ENCODE measurements around the gene STK11.
"Not testable (repeated sequence)": the region's sequence is repeated elsewhere in the genome, so short reads cannot be mapped to it uniquely, and the experiment has no call there.

Gene STK11

DNA sequence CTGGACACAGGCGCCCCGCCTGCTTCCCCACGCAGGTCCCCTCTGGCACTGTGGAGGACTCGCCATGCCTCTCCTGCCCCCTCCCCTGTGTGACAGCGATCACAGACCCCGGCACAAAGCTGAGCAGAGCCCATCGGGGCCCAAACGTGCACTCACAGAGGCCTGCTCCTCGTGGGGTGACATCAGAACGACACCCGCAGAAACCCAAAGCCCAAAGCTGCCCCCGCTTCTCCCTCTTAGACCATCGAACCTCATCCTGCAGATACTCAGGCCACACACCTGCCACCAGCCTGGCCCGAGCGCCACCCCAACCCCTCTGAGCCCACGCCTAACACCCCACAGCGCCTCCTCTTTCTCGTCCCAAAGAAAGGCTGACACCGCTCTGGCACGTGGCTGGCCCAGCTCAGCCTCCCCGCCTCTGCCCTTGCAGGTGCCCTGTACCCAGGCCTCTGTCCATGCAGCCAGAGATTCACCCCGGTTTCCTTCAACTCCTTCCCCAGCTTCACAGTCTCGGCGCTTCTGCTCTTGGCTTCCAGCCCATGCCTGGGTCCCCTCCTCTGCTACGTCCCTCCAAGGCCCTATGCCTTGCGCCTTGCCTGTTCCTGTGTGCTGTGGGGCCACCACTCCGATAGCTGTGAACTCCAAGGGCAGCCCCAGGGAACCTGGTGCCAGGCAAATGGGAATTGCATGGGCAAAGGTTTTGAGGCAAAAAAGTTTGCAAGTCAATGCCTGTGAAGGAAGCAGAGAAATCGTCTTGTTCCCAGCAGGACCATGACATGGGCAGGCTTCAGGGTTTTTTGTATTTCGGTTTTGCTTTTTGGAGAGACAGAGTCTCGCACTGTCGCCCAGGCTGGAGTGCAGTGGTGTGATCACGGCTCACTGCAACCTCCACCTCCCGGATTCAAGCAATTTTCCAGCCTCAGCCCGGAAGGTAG is 33.1 kb downstream of the STK11 start:
- DNase-seq: peak in 5 of 14 donors; percentile 22 to 51 (median 37)

DNA sequence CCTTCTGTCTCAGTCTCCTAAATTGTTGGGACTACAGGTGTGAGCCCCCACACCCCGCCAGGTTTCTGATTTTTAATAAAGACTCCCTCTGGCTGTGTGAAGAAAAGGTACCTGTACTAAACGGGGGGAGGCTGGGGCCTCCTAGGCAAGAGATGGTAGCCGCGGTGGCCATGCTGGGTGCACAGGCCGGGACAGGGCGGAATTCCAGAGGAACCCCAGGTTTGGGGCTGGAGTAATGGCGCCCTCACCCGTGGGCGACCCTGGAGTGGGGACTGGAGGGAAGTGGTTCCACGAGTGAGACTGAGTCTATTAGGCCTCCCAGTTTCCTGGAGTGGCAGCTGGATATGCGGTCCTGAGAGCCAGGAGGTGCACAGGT is 33.8 kb downstream of the STK11 start:
- DNase-seq: peak in 1 of 14 donors; percentile 58

DNA sequence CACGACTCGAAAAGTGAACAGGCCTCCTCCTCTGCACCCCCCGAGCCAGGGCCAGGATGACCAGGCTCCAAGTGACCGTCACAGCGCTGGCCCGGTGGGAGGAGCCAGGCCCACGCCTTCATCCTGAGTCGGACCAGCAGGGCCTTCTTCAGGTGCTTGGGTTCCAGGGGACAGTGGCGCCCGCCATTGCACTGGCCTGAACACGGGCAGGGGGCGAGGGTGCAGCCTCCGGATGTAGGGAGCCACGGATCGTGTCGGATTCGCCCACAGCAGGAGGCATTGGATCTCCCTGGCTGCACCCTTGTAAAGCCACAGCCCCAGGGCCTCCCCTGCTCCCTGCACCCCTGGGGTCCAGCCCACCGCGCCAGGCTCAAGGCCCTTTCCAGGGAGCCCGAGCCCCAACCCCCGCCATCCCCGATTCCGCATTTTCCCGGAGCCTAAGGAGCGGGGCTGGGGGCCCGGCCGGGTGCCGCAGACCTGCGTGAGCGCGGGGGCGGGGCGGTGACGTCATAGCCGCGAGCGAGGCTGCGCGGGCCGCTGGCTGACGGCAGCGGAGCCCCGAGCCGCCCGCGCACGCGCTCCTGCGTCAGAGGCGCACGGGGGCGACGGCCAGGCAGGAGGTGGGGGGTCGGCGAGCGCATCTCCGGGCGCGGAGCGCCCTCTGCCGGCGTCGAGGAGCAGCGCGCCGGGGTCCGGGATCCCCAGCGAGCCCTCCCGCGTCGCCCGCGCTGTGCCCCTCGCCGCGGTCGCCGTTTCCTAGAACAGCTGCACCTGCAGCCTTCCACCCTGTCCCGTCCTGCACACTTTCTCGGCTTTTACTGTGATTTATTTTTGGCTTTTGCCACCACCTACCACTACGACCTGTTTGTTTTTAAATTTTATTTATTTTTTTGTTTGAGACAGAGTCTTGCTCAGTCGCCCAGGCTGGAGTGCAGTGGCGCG is 34.5 kb downstream of the STK11 start:
- peak in 13 of 14 donors; percentile 23 to 86 (median 71) for DNase-seq

DNA sequence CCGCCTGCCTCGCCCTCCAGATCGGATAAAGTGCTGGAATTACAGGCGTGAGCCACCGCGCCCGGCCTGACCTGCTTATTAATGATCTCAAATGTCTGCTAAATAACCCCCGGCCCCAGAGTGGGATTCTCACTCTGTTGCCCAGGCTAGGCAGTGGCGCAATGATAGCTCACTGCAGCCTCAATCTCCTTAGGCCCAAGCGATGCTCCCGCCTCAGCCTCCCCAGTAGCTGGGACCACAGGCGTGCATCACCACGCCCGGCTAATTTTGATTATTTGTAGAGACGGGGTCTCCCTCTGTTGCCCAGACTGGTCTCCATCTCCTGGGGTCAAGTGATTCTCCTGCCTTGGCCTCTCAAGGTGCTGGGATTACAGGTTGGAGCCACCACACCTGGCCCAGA is 35.3 kb downstream of the STK11 start:
- no peak for DNase-seq

DNA sequence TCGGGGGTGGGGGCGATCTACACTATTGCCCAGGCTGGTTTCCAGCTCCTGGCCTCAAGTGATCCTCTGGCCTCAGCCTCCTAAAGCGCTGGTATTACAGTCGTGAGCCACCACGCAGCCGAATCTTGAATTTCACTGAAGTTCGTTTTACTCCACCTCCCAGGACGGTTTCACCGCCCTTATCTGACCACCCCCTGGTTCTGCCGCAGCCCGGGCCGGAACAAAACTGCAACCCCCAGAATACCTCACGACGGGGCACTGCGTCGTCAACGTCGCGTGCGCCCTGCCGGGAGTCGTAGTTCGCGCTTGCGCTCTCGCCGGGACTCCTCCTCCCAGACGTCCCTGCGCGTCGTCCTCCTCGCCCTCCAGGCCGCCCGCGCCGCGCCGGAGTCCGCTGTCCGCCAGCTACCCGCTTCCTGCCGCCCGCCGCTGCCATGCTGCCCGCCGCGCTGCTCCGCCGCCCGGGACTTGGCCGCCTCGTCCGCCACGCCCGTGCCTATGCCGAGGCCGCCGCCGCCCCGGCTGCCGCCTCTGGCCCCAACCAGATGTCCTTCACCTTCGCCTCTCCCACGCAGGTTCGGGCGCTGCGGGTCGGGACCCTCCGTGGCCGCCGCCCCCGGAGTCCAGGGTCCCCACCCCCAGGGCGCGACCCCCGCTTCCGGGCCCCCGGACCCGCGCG is 36.0 kb downstream of the STK11 start, which contains the start of gene ATP5F1D:
Gene ATP5F1D, plus strand, starts transcription at position 335 of the 679 bp plus-strand sequence. Its CDS starts 100 bp downstream, at position 435.
- DNase-seq: peak; percentile 27 to 92 (median 88)

DNA sequence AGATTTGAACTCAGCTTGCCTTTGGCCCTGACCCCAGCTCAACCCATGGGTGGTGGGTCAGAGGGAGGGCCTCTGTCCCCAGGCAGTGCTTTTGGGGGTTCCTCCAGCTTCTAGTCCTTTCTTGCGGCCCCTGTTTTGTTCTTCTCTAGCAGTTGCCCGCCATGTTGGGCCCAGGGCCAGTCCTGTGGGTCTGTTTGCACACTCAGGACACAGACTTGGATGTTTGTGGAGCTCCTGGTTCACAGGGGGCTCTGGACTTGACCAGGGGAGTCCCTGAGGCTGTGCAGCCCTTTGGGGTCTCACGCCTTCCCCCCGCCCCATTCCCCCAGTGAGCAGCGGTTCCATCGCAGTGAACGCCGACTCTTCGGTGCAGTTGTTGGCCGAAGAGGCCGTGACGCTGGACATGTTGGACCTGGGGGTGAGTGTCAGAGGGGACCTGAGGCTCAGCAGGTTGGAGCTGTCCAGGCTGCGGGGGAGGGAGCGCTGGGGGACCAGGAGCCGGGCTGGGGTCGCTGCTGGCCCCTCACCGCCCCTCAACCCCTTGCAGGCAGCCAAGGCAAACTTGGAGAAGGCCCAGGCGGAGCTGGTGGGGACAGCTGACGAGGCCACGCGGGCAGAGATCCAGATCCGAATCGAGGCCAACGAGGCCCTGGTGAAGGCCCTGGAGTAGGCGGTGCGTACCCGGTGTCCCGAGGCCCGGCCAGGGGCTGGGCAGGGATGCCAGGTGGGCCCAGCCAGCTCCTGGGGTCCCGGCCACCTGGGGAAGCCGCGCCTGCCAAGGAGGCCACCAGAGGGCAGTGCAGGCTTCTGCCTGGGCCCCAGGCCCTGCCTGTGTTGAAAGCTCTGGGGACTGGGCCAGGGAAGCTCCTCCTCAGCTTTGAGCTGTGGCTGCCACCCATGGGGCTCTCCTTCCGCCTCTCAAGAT is 38.5 kb downstream of the STK11 start:
- peak in 12 of 14 donors; percentile 56 to 87 (median 78) for DNase-seq

DNA sequence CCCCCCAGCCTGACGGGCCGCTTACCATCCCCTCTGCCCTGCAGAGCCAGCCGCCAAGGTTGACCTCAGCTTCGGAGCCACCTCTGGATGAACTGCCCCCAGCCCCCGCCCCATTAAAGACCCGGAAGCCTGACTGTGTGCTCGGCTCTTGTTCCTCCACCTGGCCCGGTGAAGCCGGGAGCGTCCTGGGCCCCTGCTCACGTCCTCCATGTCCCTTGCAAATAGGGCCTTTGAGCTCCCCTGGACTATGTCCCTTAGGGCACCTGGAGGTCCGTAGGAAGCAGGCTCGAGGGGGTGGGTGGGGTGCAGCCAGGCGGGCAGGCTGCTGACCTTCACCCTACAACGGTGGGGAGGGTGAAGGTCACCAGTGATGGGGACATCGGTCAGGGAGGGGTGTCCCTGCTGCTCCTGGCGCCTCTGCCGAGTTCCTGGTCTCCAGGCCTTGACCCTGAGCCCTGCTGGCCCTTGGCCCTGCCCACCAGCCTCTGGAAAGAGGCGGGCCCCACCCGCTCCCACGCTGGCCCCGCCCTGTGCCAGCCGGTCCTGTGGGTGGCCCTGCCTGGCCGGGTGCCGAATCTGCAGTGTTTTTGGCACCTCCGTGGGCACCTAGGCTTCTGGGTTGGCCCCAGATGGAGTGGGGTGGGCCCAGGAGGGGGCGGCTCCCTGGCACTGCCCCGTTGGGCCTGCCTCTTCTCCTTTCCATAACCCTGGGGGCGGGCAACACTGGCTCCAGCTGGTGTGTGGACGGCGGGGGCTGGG is 39.3 kb downstream of the STK11 start:
- DNase-seq: peak in 5 of 14 donors; percentile 32 to 54 (median 48)

DNA sequence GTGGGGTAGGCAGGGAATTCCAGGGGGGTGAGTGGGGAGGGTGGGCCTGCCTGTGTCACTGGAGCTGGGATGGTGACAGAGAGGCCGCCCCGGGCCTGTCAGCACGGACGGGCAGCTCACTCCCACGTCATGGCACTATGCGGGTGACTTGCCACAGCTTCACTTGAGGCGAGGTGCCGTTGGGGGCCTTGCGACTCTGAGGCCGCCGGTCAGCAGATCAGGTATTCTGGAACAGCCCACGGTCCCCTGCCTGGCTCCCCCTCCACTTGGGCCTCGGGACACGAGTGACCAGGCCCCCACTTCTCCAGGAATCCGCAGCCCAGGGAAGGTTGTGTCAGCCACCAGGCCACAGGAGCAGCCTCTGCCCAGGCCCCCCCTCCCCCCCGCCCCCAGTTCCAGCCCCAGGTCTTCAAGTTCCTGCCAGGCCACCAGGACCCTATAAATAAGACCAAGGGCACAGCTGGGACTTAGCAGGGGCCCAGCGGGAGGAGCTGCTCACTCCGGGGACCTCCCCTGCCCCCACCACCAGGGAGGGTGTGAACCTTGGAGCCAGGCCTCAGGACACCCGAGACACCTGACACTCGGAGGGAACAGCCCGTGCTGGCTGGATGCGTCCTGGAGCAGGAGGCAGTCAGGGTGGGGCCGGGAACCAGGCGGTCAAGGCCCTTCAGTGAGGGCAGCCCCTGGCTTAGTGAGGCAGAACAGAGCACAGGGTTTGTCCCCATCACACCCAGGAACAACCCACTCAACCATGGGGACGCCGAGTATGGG is 40.1 kb downstream of the STK11 start:
- DNase-seq: peak in 4 of 14 donors; percentile 28 to 51 (median 30)

DNA sequence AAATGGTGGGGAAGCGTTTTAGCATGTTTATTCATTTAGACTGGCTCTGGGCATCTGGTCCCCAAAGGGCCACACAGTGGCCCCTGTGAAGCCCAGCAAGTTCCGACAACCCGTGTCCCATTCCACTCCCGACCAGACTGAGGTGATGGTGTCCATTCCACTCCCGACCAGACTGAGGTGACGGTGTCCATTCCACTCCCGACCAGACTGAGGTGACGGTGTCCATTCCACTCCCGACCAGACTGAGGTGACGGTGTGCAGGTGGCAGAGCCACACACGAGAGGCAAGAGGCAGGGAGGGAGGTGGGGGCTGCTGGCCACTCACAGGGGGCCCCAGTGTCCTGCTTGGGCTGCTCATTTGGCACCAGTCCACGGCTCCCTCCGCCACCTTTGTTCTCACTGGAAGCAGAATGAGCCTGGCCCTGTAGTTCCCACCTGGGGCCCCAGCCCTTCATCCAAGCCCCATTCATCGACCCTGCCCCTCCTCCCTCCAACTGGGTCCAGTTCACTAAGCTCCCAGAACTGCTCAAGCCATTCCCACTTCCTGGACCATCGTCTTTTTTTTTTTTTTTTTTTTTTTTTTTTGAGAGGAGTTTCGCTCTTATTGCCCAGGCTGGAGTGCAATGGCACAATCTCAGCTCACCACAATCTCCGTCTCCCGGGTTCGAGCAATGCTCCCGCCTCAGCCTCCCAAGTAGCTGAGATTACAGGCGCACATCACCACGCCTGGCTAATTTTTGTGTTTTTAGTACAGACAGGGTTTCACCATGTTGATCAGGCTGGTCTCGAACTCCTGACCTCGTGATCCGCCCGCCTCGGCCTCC is 40.9 kb downstream of the STK11 start:
- not testable (repeated sequence) for DNase-seq

DNA sequence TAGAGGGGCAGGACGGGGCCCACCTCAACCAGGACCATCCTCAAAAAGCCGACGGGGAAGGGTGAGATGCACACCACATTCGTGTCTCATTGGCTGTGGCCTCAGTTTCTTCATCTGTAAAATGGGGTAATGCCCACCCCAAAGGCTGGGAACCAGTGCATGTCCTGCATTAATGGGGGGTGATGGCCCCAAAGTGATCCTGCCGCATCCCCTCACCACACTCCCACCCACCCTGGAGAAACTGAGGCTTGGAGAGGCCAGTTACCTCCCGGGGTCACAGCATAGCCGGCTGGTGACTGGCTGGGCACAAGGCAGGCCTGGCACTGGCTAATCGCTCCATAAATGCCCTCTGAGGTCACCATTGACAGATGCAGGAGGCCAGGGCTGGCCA is 42.2 kb downstream of the STK11 start:
- no peak for DNase-seq

DNA sequence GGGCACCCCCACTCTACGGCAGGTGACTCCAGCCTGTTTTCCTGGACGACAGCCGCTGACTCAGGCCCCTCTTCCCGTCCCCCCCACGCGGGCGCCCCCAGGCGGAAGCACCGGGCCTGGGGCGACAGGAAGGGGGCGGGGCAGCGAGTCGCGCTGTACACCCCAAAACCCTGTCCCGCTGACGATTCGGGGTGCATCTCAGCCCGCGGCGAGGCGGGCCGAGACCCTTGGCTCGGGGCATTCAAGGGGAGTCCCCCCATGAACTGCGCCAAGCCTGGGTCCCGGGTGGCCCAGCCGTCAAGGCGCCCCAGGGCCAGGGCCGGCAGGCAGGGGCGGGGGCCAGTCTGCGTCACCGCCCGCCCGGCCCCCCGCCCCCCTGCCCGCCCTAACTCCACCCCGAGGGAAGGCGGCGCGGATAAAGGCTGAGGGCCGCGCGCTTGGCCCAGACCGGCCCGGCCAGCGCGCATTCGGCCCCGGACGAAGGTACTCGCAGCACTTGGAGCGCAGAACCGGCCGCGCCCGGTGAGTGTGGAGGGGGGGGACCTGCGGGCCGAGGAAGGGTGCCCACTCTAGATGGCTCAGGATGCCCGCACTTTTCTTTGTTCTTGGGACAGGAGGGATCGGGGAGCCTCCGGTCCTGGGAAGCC is 42.7 kb downstream of the STK11 start, which contains the start of gene MIDN:
Gene MIDN, plus strand, starts transcription at position 445 of the 647 bp plus-strand sequence. CDS start 1,714 bp downstream, outside the sequence.
- peak in 12 of 14 donors; percentile 57 to 91 (median 80) for DNase-seq

DNA sequence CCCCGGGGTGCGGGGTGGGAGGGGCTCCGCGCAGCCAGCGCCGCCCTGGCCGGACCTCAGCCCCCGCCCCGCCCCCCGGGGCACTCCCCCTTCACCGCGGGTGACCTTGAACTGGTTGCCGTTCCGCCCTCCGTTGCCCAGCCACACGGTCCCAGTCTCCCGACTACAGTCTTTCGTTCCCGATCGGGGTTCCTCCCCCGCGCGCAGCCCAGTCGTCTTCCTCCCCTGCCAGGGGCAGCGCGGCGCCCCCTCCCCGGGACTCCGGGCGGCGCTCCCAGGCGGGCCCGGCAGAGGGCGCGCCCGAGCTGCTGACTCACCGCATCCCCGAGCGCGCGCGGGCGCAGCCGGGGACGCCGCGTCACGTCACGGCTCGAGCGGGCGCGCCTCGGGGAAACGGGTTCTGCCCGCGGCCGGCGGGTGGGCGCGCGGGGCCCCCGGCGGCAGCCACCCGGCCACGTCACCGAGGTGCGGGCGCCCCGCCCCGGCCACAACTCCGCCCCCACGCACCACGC is 43.3 kb downstream of the STK11 start:
- peak in 13 of 14 donors; percentile 27 to 91 (median 81) for DNase-seq

DNA sequence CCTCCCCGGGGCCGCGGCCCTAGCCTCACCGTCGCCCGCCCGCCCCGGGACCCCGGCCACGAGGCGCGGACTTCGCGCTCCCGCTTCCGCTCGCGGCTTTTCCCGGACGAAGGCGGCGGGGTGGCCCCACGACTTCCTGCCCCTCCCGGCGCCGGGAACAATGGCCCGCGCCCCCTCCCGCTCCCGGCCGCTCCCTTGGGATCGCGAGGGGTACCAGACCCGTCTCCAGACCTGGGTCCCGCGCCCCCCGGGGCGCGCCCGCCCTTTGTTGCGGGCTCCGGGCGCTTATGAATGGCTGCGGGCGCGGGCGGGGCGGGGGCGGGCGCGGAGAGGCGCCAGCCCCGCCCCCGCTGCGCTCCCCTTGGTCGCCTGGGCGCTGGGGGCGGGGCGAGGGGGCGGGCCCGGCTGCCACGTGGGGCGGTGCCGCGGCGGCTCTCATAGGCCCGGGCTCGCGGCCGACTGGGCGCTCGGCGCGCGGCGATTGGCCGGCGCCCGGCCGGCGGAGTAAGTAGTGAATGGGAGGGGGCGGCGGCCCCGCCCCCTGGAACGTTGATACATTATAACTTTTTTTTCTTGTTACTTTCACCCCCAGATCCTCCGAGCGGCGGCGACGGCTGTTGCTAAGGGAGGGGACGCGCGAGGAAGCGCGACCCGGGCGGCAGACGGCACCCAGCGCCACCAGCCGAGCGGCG is 43.9 kb downstream of the STK11 start:
- DNase-seq: peak in 13 of 14 donors; percentile 41 to 95 (median 88)

DNA sequence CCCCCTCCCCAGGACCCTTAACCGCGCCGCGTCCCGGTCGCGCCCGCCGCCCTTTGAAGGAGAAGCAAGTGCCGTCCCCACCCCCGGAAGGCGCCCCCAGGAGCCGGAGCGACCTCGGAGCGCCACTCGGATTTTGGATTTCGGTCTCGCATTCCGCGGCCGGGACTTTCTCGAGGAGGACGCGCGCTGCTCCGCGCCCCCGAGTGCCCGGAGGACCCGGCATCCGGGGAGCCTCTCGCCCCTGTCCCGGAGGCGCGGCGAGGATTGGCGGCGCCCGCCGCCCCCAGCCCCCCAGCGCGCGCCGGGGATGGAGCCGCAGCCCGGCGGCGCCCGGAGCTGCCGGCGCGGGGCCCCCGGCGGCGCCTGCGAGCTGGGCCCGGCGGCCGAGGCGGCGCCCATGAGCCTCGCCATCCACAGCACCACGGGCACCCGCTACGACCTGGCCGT is 44.4 kb downstream of the STK11 start:
- DNase-seq: no peak

DNA sequence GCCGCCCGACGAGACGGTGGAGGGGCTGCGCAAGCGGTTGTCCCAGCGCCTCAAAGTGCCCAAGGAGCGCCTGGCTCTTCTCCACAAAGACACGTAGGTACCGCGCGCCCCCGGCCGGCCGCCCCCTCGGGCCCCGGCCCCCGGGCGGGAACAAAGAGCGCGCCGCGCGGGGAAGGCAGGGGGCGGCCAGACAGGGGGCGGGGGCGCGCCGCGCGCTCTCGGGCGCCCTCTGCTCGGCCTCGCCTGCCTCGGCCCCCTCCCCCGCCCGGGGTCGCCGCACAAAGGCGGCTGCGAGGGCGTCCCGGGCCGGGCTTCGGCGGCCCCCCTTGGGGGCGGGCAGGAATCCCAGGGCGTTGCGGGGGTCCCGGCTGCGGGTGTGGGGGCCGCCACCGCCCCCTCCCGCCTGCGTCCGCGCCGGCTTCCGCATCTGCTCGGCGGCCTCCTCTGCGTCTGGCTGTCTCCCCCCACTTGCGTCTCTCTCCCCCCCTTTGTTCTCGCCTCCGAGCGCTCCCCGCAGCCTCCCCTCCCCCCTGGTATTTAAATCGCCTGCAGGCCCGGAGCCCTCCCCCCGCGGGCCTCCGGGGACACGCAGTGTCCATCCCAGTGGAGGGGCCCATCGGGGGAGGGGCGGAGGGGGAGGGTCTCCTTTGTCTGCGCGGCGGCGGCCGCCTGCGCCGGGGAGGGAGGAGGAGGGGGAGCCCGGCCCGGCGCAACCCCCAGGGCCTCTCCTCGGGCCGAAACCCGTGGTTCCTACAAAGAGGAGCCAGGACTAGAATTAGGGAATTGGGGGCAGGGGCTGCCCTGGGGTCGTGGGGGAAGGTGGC is 45.1 kb downstream of the STK11 start:
- DNase-seq: peak in 12 of 14 donors; percentile 23 to 75 (median 54)
